ENCODE data around the gene PFKFB1.
"Not testable (repeated sequence)": the region's sequence is repeated elsewhere in the genome, so short reads cannot be mapped to it uniquely, and the experiment has no call there.

PFKFB1 gene

DNA sequence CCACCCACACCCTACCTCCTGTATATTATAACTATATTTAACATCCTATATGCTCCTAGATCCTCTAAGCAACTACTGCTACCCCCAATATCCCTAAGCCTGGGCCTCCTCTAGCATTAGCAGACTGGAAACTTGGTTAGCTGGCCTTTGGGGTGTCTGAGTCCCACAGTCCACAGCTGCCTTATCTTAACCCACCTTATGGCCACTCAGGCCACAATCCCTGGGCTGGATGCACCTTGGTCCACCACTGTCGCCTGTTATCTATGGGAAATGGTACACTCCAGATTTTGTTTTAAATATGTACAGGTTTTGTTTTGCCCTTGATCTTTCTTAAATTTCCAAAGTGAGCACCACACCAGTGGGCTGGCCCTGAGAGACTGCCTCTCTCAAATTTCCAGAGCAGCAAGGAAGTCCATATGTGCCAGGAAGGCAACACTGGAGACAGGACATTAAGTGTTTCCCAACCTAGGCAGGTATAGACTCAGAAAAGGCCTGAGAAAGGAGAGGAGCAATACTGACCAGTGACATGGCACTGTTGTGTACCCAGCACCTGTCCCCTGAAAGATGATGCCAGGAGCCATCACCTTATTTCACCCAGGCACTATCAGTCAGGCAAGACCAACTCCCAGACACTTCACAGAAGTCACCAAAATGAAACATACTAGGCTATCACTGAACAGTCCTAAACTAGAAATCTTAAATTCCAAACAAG is 921 bp downstream of the PFKFB1 start:
- DNase-seq, result no peak

- DNase-seq, result no peak
Observed at GRCh38 chrX:54991706-54992105, 2.3 kb downstream of the PFKFB1 start.

DNA sequence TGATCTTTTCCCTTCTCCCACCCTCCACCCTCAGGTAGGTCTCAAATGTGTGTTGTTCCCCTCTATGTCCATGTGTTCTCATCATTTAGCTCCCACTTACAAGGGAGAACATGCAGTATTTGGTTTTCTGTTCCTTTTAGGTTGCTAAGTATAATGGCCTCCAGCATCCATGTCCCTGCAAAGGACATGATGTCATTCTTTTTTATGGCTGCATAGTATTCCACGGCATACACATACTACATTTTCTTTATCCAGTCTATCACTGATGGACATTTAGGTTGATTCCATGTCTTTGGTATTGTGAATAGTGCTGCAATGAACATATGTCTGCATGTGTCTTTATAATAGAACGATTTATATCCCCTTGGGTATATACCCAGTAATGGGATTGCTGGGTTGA is 10.7 kb downstream of the PFKFB1 start:
- DNase-seq, result not testable (repeated sequence)

- no peak for DNase-seq
Observed at GRCh38 chrX:54980334-54980733, 13.7 kb downstream of the PFKFB1 start.

- no peak for DNase-seq
Observed at GRCh38 chrX:54979432-54979831, 14.6 kb downstream of the PFKFB1 start.

GRCh38 chrX:54978448-54978847 is 15.5 kb downstream of the PFKFB1 start:
- no peak for DNase-seq

DNA sequence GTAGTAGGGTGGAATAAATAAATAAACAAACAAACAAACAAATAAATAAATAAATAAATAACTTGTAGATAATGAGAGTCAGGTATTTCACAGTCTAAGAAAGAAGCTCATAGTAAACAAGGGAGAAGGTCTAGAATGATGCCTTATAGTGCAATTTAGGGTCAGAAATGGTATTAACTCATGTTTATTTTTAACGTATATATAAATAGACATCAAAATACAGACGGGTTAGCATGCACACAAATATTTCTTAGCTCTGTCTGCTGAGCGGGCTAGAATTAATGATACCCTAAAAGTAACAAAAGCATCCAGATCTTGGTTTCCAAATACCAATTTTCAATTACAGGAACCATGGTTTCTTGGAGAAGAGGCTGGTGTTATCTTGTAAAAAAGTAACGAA is 16.6 kb downstream of the PFKFB1 start:
- DNase-seq, result no peak

DNA sequence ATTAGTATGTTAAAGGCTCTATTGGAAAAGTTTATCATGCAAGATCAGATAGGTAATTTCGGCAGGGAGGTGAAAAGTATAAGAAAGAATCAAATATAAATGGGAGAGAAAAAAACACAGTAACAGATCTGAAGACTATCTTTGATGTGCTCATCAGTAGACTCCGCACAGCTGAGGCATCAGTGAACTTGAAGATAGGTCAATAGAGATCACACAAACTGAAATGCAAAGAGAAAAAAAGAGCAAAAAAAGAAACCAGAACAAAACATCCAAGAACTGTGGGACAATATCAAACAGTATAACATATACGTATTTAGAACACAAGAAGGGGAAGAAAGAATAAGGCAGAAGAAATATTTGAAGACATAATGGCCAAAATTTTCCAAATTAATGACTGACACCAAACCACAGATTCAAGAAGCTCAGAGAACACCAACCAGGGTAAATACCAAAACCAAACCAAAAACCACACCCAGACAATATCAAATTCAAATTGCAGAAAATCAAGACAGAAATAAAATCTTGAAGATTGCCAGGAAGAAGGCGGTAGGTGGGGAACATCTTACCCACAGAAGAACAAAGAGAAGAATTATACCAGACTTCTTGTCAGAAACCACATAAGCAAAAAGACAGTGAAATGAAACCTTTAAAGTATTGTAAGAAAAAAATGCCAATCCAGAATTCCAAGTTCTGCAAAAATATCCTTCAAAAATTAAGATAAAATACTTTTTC is 29.1 kb downstream of the PFKFB1 start:
- no peak for DNase-seq

DNA sequence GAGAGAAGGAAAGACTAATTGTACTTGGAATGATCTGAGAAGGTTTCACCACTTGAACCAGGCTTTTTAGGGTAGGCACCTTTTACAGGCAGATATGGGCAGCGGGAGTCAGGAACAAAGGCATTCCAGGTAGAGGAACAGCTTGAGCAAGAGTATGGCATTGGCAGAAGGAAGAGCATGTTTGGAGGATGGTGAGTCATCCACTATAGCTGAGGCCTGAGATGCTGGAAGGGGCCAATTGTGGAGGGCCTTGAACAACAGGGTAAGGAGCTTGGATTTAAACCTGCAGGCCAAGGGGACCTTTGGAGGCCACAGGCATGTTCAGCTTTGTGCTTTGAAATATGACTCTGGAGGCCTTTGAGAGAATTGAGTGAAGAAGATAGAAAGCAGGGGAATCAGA is 32.2 kb downstream of the PFKFB1 start:
- no peak for DNase-seq

DNA sequence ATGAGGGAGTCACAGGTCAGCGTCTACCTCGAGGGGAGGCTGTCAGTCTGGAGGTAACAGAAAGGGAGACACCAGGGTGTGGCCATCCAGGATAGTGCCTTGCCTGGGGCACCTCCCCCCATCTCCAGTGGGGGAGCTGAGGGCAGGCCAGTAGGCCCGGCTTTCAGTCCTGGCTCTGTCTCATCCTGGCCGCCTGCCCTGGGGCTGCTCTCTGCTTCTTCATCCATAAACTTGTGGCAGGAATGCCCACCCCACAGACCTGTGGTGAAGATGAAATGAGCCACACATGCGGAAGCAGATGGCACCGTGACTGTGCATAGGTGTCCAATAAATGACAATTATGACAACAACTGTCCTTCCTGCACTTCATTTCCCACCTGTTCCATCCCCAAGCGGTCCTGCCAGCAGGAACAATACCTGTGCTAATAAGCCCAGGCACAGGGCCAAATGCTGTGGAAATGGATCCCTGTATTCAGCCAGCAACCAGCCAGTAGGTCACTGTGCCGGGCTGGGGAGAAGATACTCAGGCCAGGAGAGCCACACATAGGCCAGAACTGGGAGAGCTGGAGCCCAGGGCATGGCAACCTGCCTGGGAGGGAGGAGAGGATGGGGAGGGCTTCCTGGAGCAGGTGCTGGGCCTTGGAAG is 43.1 kb downstream of the PFKFB1 start:
- DNase-seq, result no peak

DNA sequence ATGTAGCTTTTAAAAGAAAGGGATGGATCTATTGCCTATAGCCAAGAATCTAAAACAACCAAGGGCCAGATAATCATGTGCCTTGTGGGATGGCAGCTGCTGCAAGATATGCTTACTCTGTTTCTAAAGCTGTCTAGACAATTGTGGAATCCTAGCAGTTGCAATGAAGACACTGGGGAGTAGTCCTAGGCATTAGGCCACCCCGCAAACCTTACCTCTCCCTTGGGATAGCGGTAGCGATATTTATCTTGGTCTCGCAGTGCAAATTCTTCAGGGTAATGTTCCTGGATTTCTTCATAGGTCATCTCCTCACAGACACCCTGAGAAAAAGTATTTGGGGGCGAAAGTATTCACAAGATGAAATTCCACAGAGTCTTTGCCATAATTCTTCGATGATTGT is 48.8 kb downstream of the PFKFB1 start:
- no peak for DNase-seq

GRCh38 chrX:54944816-54945215 is 49.2 kb downstream of the PFKFB1 start:
- no peak for DNase-seq

DNA sequence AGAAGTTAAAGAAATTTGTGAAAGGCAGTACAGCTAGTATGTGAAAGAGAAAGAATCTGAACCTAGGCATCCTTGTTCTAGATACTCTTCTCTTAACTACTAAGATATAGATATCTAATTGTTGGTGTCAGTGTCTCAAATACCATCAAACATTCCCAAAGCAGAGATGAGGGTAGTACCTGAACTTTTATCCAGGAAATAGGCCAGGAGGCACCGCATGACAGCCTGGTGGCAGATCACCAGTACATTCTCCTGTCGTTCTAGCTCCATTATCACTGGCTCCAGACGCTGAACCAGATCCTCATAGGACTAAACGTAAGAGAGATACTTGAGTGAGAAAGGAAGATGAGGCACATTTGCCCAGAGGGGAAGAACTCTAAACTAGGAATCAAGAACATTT is 56.6 kb downstream of the PFKFB1 start:
- DNase-seq, result no peak

DNA sequence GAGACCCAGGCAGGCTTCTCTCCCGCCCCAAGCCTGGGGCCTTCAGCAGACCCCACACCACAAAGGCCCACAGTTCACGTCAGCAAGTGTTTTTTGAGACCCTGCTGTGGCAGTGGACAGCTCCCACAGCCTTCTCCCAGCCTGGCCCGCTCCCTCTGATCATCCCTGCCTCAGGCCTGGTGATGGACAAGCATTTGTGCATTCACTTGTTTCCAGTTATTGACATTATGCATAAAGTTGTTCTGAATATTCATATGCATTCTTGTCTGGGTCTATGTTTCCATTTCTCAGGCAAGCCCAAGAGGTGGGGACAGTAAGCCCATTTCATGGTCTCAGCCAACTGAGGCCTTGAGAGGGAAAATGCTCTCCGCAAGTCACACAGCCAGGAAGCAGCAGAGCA is 58.7 kb downstream of the PFKFB1 start:
- no peak for DNase-seq

- no peak for DNase-seq
Observed at GRCh38 chrX:54934890-54935289, 59.1 kb downstream of the PFKFB1 start.

GRCh38 chrX:54934058-54934457 is 59.9 kb downstream of the PFKFB1 start:
- DNase-seq, result no peak

GRCh38 chrX:54933150-54933826 is 60.7 kb downstream of the PFKFB1 start:
- DNase-seq, result no peak

GRCh38 chrX:54931107-54931506 is 62.9 kb downstream of the PFKFB1 start:
- DNase-seq, result no peak

- no peak for DNase-seq
Observed at GRCh38 chrX:54930291-54931049, 63.5 kb downstream of the PFKFB1 start.

- DNase-seq, result no peak
Observed at GRCh38 chrX:54928876-54929275, 65.1 kb downstream of the PFKFB1 start.

DNA sequence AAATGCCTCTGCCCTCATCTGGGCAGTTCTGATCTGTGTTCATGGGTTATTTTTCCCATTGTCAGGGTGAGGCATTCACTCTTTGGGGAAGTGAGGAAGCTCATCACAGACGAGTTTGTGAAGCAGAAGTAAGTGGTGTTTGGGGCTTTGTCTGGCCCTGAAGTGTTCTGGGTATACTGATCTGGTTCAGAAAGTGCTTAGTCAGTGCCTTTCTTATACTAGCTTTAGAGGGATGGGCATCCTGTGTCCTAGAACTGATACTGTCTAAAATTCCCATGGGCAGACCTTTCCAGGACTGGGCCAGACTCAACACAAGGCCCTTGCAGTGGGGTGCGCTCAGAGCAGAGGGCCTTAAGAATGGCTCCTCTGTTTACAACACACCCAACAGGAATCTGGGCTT is 67.0 kb downstream of the PFKFB1 start:
- DNase-seq, result no peak

DNA sequence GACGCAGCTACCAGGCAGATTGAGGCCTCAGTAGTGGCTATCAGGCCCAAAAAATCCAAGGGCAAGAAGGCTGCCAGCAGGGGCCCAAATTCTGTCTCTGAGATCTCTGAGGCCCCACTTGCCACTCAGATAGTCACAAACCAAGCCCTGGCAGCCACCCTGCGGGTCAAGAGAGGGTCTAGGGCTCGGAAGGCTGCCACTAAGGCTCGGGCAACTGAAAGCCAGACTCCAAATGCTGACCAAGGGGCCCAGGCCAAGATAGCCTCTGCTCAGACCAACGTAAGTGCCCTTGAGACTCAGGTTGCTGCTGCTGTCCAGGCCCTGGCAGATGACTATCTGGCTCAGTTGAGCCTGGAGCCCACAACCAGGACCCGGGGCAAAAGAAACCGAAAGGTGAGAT is 70.6 kb downstream of the PFKFB1 start:
- DNase-seq, result no peak

GRCh38 chrX:54922547-54922946 is 71.4 kb downstream of the PFKFB1 start:
- no peak for DNase-seq
